B cell (primary cell): ENCODE data around the gene OPTN. TPM values are rescaled to one million over a fixed set of nuclear protein-coding genes. Genes with fewer than 3 reads are reported as not detected.
"Not testable (repeated sequence)": the region's sequence is repeated elsewhere in the genome, so short reads cannot be mapped to it uniquely, and the experiment has no call there.

Experiments used
- ATAC-seq: fragments of 200-7000 bp; cut with Tn5 transposase; one replicate; pipeline ENCODE4 v1.10.0; 2021; ENCODE audit warnings: low read depth, mild to moderate bottlenecking, moderate number of reproducible peaks, moderate library complexity
- CTCF ChIA-PET: fragments of 350-600 bp; sonication (Branson Sonifier 250); formaldehyde crosslinking; loops from one replicate; lab custom pipeline; 2021; ENCODE audit warnings: antibody characterized with exemption, inconsistent platforms; lab: Charles Lee
- POLR2A ChIA-PET: fragments of 350-600 bp; sonication (Branson Sonifier 250); formaldehyde crosslinking; loops from one replicate; lab custom pipeline; 2021; ENCODE audit warnings: antibody characterized with exemption; lab: Charles Lee
- DNase-seq: peaks from one replicate; pipeline ENCODE4 v3.0.0; 2013
- H2AFZ ChIP-seq: 2 replicates; pipeline ENCODE4 v1.6.1; 2012; ENCODE audit warnings: mild to moderate bottlenecking, low read depth, low read length; ENCODE audit not compliant: insufficient read depth, poor library complexity, severe bottlenecking
- H3K27ac ChIP-seq, 2 donors: 1 replicate in 1 of 2; 2 replicates in 1 of 2; pipeline ENCODE4 v1.5.1; 2012 to 2013; ENCODE audit warnings: low read length in 2 of 2, mild to moderate bottlenecking in 2 of 2, moderate library complexity in 1 of 2
- H3K27me3 ChIP-seq, 4 experiments: fragments of 200-600 bp in 1 of 4; sonication (generic) in 1 of 4; replicated peaks in 1 of 4; 1 replicate in 2 of 4; 2 replicates in 2 of 4; pipeline versions ENCODE4 v1.6.1 to v1.7.0; 2013 to 2016; ENCODE audit warnings: low read length in 3 of 4, mild to moderate bottlenecking in 2 of 4, mixed read lengths in 1 of 4, moderate library complexity in 1 of 4; ENCODE audit not compliant: insufficient read depth in 4 of 4, control insufficient read depth in 3 of 4; ENCODE audit errors: control extremely low read depth in 1 of 4
- H3K36me3 ChIP-seq, 2 experiments: replicated peaks in 1 of 2; 1 replicate in 1 of 2; 2 replicates in 1 of 2; pipeline versions ENCODE4 v1.6.1 to v1.7.1; 2013; ENCODE audit warnings: low read length in 1 of 2; ENCODE audit not compliant: insufficient read depth in 2 of 2, control insufficient read depth in 1 of 2; ENCODE audit errors: control extremely low read depth in 1 of 2, extremely low read depth in 1 of 2
- H3K4me1 ChIP-seq, 2 donors: fragments of 200-600 bp in 1 of 2; sonication (generic) in 1 of 2; 1 replicate in 1 of 2; 2 replicates in 1 of 2; pipeline versions ENCODE4 v1.5.1 to v1.6.1; 2013 to 2017; ENCODE audit warnings: low read length in 2 of 2; ENCODE audit not compliant: control insufficient read depth in 2 of 2, insufficient read depth in 2 of 2
- H3K4me2 ChIP-seq: replicated peaks from 2 replicates; pipeline ENCODE3; 2012; ENCODE audit warnings: mild to moderate bottlenecking, low read depth, low read length; ENCODE audit not compliant: poor library complexity, severe bottlenecking
- H3K4me3 ChIP-seq, 5 experiments: fragments of 200-600 bp in 1 of 5; sonication (generic) in 1 of 5; 1 replicate in 3 of 5; 2 replicates in 2 of 5; pipeline versions ENCODE4 v1.5.1 to v1.7.0; 2011 to 2016; ENCODE audit warnings: low read length in 4 of 5, mild to moderate bottlenecking in 4 of 5, low read depth in 2 of 5, control low read depth in 1 of 5, moderate library complexity in 1 of 5; ENCODE audit not compliant: insufficient read depth in 1 of 5; ENCODE audit errors: control extremely low read depth in 1 of 5, extremely low read depth in 1 of 5
- H3K79me2 ChIP-seq: fragments of 200-600 bp; sonication (generic); one replicate; pipeline ENCODE4 v1.6.0; 2016; ENCODE audit warnings: low read length; ENCODE audit not compliant: control insufficient read depth, insufficient read depth
- H3K9ac ChIP-seq: fragments of 200-600 bp; sonication (generic); 2 replicates; pipeline ENCODE4 v1.6.1; 2017; ENCODE audit warnings: mild to moderate bottlenecking, low read length, moderate library complexity
- H3K9me3 ChIP-seq, 3 donors: one replicate each; pipeline versions ENCODE4 v1.6.1 to v1.7.1; 2013; ENCODE audit warnings: low read length in 2 of 3; ENCODE audit not compliant: control insufficient read depth in 2 of 3, insufficient read depth in 1 of 3; ENCODE audit errors: control extremely low read depth in 1 of 3
- H4K20me1 ChIP-seq: 2 replicates; pipeline ENCODE4 v1.6.0; 2012; ENCODE audit warnings: mild to moderate bottlenecking, low read length; ENCODE audit not compliant: insufficient read depth, control insufficient read depth, poor library complexity, severe bottlenecking
- H3K27ac Mint-ChIP-seq: one replicate; pipeline ENCODE4 v1.8.0; 2021; ENCODE audit warnings: mixed read lengths
- H3K27me3 Mint-ChIP-seq: one replicate; pipeline ENCODE4 v1.8.0; 2021; ENCODE audit warnings: mixed read lengths
- H3K4me1 Mint-ChIP-seq: one replicate; pipeline ENCODE4 v1.8.0; 2021; ENCODE audit warnings: mixed read lengths
- H3K4me3 Mint-ChIP-seq: one replicate; pipeline ENCODE4 v1.8.0; 2021; ENCODE audit warnings: mixed read lengths
- H3K9me3 Mint-ChIP-seq: one replicate; pipeline ENCODE4 v1.8.0; 2022; ENCODE audit warnings: mixed read lengths; ENCODE audit not compliant: insufficient read depth
- CTCF ChIP-seq: fragments of 200-600 bp; IDR thresholded peaks from one replicate; pipeline ENCODE4 v1.8.0; 2022; ENCODE audit warnings: antibody characterized with exemption, mild to moderate bottlenecking
- EZH2 ChIP-seq: IDR thresholded peaks from 2 replicates; pipeline ENCODE4 v1.6.1; 2012; ENCODE audit warnings: borderline replicate concordance, low read depth, mild to moderate bottlenecking, moderate library complexity, low read length; ENCODE audit not compliant: insufficient read depth, poor library complexity, severe bottlenecking
- WGBS: methylation state at CpG from one replicate; pipeline ENCODE4 v1.1.5; 2013; ENCODE audit warnings: missing lambda C conversion rate; ENCODE audit not compliant: insufficient coverage; 5-methylcytosine and 5-hydroxymethylcytosine counted together
- intact Hi-C: fragments of 100-400 bp; cut with micrococcal nuclease; formaldehyde crosslinking; loops from one replicate; pipeline ENCODE4 v1.10.0; 2022
- polyA plus RNA-seq: library from polyadenylated mRNA; depleted of rRNA; stranded (reverse); fragments of >200 nt; gene quantifications from 2 replicates; pipeline ENCODE4 v1.2.3, GENCODE V29; 2012
- total RNA-seq, 2 donors: library from RNA; stranded (reverse); fragments of 120-200 nt in 1 of 2; gene quantifications; 1 replicate in 1 of 2; 2 replicates in 1 of 2; pipeline versions ENCODE4 v1.2.3 to v1.2.4, GENCODE V29; 2013 to 2022

The OPTN gene
- total and polyA plus RNA-seq, 2 donors (not counting 1 experiment from before 2014, with no cell fraction given): 5.2 to 42.8 TPM

- Histone ChIP-seq H3K4me1 (no peaks in the 10 kb centered on the region), H3K9ac (no peak overlapping the region), H3K36me3 (no peaks in the 10 kb centered on the region), H3K27me3 (peaks cover 0 to 3% (median 0%) of the 10 kb centered on the region in 4 experiments), H2AFZ (no peak overlapping the region), H3K79me2 (no peaks in the 10 kb centered on the region), H3K4me3 (no peak overlapping the region), H3K27ac (no peak overlapping the region), H3K4me2 (no peak overlapping the region), H4K20me1 (no peaks in the 10 kb centered on the region), H3K9me3 (peaks cover 0 to 6% (median 3%) of the 10 kb centered on the region in 3 donors)
- ChIA-PET POLR2A (no interaction called here), CTCF (no interaction called here)
- Mint-ChIP-seq H3K27me3 (no peaks in the 10 kb centered on the region), H3K4me3 (no peak overlapping the region), H3K4me1 (no peaks in the 10 kb centered on the region), H3K9me3 (peaks cover 4% of the 10 kb centered on the region), H3K27ac (no peak overlapping the region)
- DNase-seq (no peak), ATAC-seq (no peak)
- TF ChIP-seq EZH2: no peak
- no peak for TF ChIP-seq CTCF
- intact Hi-C loops: no loop called here
These were observed 47.2 kb downstream of the OPTN start for GRCh38 chr10:13147161-13147560.

GRCh38 chr10:13152296-13152695 lies 52.3 kb downstream of the OPTN start:
- H3K4me2 ChIP-seq: no peak overlapping the region
- no peak overlapping the region for H3K4me3 ChIP-seq
- ChIA-PET POLR2A (no interaction called here), CTCF (no interaction called here)
- intact Hi-C loops: no loop called here
- H3K9ac ChIP-seq: no peak overlapping the region
- Mint-ChIP-seq H3K4me3 (no peak overlapping the region), H3K4me1 (no peaks in the 10 kb centered on the region), H3K27me3 (no peaks in the 10 kb centered on the region), H3K9me3 (no peaks in the 10 kb centered on the region), H3K27ac (no peak overlapping the region)
- H4K20me1 ChIP-seq: no peaks in the 10 kb centered on the region
- no peaks in the 10 kb centered on the region for H3K4me1 ChIP-seq
- no peak for ATAC-seq
- H2AFZ ChIP-seq: no peak overlapping the region
- no peaks in the 10 kb centered on the region for H3K36me3 ChIP-seq
- DNase-seq: no peak
- no peaks in the 10 kb centered on the region for H3K27me3 ChIP-seq
- WGBS: 100% methylated on average over 1 of the region's 3 CpGs
- TF ChIP-seq EZH2 (no peak), CTCF (no peak)
- H3K27ac ChIP-seq: no peak overlapping the region
- H3K9me3 ChIP-seq: no peaks in the 10 kb centered on the region
- no peaks in the 10 kb centered on the region for H3K79me2 ChIP-seq

GRCh38 chr10:13155860-13156259 lies 55.9 kb downstream of the OPTN start:
- H3K27ac ChIP-seq, H3K27ac Mint-ChIP-seq, ATAC-seq, H3K36me3 ChIP-seq, H3K9me3 ChIP-seq, H3K4me3 Mint-ChIP-seq, H3K4me2 ChIP-seq, H4K20me1 ChIP-seq, H3K9me3 Mint-ChIP-seq, H3K27me3 ChIP-seq, H3K27me3 Mint-ChIP-seq, POLR2A ChIA-PET, H3K4me1 Mint-ChIP-seq, CTCF ChIA-PET, H3K4me1 ChIP-seq, H3K79me2 ChIP-seq, intact Hi-C loops, H2AFZ ChIP-seq, H3K4me3 ChIP-seq, DNase-seq, H3K9ac ChIP-seq: not testable (repeated sequence)
- WGBS: no CpG with 5 or more reads among the region's 4 CpGs
